SK-N-SH treated with all-trans-retinoic acid at 6 μM for 48 hours (cell line): ENCODE data around the gene EMC8.

Experiments used
- ATAC-seq: fragments of 200-7000 bp; cut with Tn5 transposase; 3 replicates; pipeline ENCODE4 v1.9.1; 2020; ENCODE audit warnings: mild to moderate bottlenecking, moderate library complexity
- ARNTL ChIP-seq: fragments of 450-650 bp; formaldehyde crosslinking; IDR thresholded peaks from 2 replicates; pipeline ENCODE4 v1.5.0; 2020; ENCODE audit warnings: low read depth, mild to moderate bottlenecking, moderate library complexity, borderline replicate concordance
- BACH2 ChIP-seq: fragments of 250-450 bp; sonication (Bioruptor Pico); IDR thresholded peaks from 2 replicates; pipeline ENCODE4 v1.9.0; 2021; ENCODE audit warnings: mild to moderate bottlenecking, borderline replicate concordance
- CSDC2 ChIP-seq: fragments of 250-450 bp; sonication (Bioruptor Pico); IDR thresholded peaks from 2 replicates; pipeline ENCODE4 v1.5.0; 2020; ENCODE audit warnings: mild to moderate bottlenecking, moderate library complexity
- ESRRG ChIP-seq: fragments of 250-450 bp; sonication (Bioruptor Pico); IDR thresholded peaks from 2 replicates; pipeline ENCODE4 v1.6.1; 2021; ENCODE audit warnings: mild to moderate bottlenecking
- GLIS3 ChIP-seq: fragments of 250-450 bp; sonication (Bioruptor Pico); IDR thresholded peaks from 2 replicates; pipeline ENCODE4 v1.5.0; 2020; ENCODE audit warnings: mild to moderate bottlenecking, moderate library complexity
- ISL1 ChIP-seq: fragments of 250-450 bp; sonication (Bioruptor Pico); IDR thresholded peaks from 2 replicates; pipeline ENCODE4 v2.1.2; 2022; ENCODE audit warnings: mild to moderate bottlenecking, moderate library complexity
- OSR1 ChIP-seq: fragments of 250-450 bp; sonication (Bioruptor Pico); IDR thresholded peaks from 2 replicates; pipeline ENCODE4 v1.8.0; 2022; ENCODE audit warnings: moderate library complexity, mild to moderate bottlenecking, inconsistent platforms
- PPARA ChIP-seq: fragments of 250-450 bp; sonication (Bioruptor Pico); IDR thresholded peaks from 2 replicates; pipeline ENCODE4 v1.5.0; 2020; ENCODE audit warnings: mild to moderate bottlenecking, borderline replicate concordance
- SNAI2 ChIP-seq: fragments of 250-450 bp; sonication (Bioruptor Pico); IDR thresholded peaks from 2 replicates; pipeline ENCODE4 v1.5.0; 2020; ENCODE audit warnings: mild to moderate bottlenecking, moderate library complexity
- TOX ChIP-seq: fragments of 250-450 bp; sonication (Bioruptor Pico); IDR thresholded peaks from 2 replicates; pipeline ENCODE4 v1.8.0; 2021; ENCODE audit warnings: mild to moderate bottlenecking, moderate library complexity, borderline replicate concordance
- ZC3H10 ChIP-seq: fragments of 250-450 bp; sonication (Bioruptor Pico); IDR thresholded peaks from 2 replicates; pipeline ENCODE4 v1.5.1; 2021; ENCODE audit warnings: mild to moderate bottlenecking, moderate library complexity
- ZFP3 ChIP-seq: fragments of 250-450 bp; sonication (Bioruptor Pico); IDR thresholded peaks from 2 replicates; pipeline ENCODE4 v1.5.0; 2020; ENCODE audit warnings: mild to moderate bottlenecking, moderate library complexity
- ZFP30 ChIP-seq: fragments of 450-650 bp; formaldehyde crosslinking; IDR thresholded peaks from 2 replicates; pipeline ENCODE4 v1.5.0; 2022; ENCODE audit warnings: mild to moderate bottlenecking, moderate library complexity
- ZNF565 ChIP-seq: fragments of 450-650 bp; formaldehyde crosslinking; conservative IDR thresholded peaks from 2 replicates; pipeline ENCODE4 v1.5.0; 2020; ENCODE audit warnings: low read depth, mild to moderate bottlenecking, moderate library complexity
- ZNF70 ChIP-seq: fragments of 450-650 bp; formaldehyde crosslinking; IDR thresholded peaks from 2 replicates; pipeline ENCODE4 v1.5.0; 2020; ENCODE audit warnings: mild to moderate bottlenecking, moderate library complexity
- ZNF8 ChIP-seq: fragments of 450-650 bp; formaldehyde crosslinking; IDR thresholded peaks from 2 replicates; pipeline ENCODE4 v1.5.0; 2020; ENCODE audit warnings: mild to moderate bottlenecking, moderate library complexity
- TF ChIP-seq, protein P1 (sequence below): fragments of 250-450 bp; sonication (Bioruptor Pico); IDR thresholded peaks from 2 replicates; pipeline ENCODE4 v1.8.0; 2021; ENCODE audit warnings: low read depth, mild to moderate bottlenecking, moderate library complexity, borderline replicate concordance
- TF ChIP-seq, protein P2 (sequence below): fragments of 250-450 bp; sonication (Bioruptor Pico); IDR thresholded peaks from 2 replicates; pipeline ENCODE4 v1.5.0; 2020; ENCODE audit warnings: mild to moderate bottlenecking, moderate library complexity
- TF ChIP-seq, protein P3 (sequence below): fragments of 250-450 bp; sonication (Bioruptor Pico); IDR thresholded peaks from 2 replicates; pipeline ENCODE4 v1.5.1; 2020; ENCODE audit warnings: low read depth, mild to moderate bottlenecking, moderate library complexity
- TF ChIP-seq, protein P4 (sequence below): fragments of 250-450 bp; sonication (Bioruptor Pico); IDR thresholded peaks from 2 replicates; pipeline ENCODE4 v1.8.0; 2020; ENCODE audit warnings: mild to moderate bottlenecking, moderate library complexity, borderline replicate concordance

Gene EMC8

DNA sequence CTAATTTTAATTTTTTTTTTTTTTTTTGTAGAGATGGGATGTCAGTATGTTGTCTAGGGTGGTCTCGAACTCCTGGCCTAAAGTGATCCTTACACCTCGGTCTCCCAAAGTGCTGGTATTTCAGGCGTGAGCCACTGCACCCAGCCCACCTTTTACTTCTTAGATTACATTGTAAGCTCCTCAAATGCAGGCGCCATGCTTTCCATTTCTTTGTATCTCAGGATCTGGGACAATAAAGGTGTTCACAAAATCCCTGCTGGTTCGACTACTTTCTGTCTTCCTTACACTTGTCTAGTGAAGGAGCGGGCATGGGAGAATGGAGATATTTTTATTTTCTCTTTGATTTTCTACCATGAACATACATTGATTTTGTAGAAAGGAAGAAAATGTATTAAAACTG, 25.2 kb downstream of the EMC8 start:
- TF ChIP-seq GLIS3 (CRISPR knock-in tag), result no peak
- no peak for TF ChIP-seq OSR1
- TF ChIP-seq, protein P1, sequence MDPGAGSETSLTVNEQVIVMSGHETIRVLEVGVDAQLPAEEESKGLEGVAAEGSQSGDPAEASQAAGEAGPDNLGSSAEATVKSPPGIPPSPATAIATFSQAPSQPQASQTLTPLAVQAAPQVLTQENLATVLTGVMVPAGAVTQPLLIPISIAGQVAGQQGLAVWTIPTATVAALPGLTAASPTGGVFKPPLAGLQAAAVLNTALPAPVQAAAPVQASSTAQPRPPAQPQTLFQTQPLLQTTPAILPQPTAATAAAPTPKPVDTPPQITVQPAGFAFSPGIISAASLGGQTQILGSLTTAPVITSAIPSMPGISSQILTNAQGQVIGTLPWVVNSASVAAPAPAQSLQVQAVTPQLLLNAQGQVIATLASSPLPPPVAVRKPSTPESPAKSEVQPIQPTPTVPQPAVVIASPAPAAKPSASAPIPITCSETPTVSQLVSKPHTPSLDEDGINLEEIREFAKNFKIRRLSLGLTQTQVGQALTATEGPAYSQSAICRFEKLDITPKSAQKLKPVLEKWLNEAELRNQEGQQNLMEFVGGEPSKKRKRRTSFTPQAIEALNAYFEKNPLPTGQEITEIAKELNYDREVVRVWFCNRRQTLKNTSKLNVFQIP (CRISPR knock-in tag), result no peak
- TF ChIP-seq TOX (CRISPR knock-in tag), result no peak
- TF ChIP-seq ZNF70 (CRISPR knock-in tag), result no peak
- TF ChIP-seq, protein P2, sequence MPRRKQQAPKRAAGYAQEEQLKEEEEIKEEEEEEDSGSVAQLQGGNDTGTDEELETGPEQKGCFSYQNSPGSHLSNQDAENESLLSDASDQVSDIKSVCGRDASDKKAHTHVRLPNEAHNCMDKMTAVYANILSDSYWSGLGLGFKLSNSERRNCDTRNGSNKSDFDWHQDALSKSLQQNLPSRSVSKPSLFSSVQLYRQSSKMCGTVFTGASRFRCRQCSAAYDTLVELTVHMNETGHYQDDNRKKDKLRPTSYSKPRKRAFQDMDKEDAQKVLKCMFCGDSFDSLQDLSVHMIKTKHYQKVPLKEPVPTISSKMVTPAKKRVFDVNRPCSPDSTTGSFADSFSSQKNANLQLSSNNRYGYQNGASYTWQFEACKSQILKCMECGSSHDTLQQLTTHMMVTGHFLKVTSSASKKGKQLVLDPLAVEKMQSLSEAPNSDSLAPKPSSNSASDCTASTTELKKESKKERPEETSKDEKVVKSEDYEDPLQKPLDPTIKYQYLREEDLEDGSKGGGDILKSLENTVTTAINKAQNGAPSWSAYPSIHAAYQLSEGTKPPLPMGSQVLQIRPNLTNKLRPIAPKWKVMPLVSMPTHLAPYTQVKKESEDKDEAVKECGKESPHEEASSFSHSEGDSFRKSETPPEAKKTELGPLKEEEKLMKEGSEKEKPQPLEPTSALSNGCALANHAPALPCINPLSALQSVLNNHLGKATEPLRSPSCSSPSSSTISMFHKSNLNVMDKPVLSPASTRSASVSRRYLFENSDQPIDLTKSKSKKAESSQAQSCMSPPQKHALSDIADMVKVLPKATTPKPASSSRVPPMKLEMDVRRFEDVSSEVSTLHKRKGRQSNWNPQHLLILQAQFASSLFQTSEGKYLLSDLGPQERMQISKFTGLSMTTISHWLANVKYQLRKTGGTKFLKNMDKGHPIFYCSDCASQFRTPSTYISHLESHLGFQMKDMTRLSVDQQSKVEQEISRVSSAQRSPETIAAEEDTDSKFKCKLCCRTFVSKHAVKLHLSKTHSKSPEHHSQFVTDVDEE (CRISPR knock-in tag), result no peak
- no peak for TF ChIP-seq ZC3H10
- no peak for TF ChIP-seq ARNTL
- no peak for ATAC-seq

DNA sequence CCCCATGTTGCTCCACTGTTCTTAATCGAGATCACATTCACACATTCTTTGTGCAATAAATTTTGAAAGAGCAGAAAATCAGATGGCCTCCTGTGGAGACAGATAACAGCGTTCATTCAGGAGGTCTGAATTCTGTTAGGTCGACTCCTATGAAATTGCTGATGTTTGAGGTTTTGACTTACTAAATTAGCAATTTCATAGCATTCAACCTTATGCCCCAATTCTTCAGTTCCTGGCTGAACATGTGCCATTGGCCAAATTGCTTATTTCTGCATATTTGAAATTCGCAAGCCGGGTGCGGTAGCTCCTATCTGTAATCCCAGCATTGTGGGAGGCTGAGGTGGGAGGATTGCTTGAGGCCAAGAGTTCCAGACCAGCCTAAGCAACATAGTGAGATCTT, 26.3 kb downstream of the EMC8 start:
- no peak for ATAC-seq
- TF ChIP-seq CSDC2, result no peak
- no peak for TF ChIP-seq TOX (CRISPR knock-in tag)
- no peak for TF ChIP-seq BACH2 (CRISPR knock-in tag)
- TF ChIP-seq OSR1, result no peak
- TF ChIP-seq ZC3H10, result no peak
- TF ChIP-seq ZFP3 (CRISPR knock-in tag), result no peak
- TF ChIP-seq ARNTL, result no peak
- TF ChIP-seq ZNF565 (CRISPR knock-in tag), result no peak
- no peak for TF ChIP-seq PPARA
- TF ChIP-seq ESRRG (CRISPR knock-in tag), result no peak
- TF ChIP-seq, protein P3, sequence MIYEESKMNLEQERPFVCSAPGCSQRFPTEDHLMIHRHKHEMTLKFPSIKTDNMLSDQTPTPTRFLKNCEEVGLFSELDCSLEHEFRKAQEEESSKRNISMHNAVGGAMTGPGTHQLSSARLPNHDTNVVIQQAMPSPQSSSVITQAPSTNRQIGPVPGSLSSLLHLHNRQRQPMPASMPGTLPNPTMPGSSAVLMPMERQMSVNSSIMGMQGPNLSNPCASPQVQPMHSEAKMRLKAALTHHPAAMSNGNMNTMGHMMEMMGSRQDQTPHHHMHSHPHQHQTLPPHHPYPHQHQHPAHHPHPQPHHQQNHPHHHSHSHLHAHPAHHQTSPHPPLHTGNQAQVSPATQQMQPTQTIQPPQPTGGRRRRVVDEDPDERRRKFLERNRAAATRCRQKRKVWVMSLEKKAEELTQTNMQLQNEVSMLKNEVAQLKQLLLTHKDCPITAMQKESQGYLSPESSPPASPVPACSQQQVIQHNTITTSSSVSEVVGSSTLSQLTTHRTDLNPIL (CRISPR knock-in tag), result no peak
- TF ChIP-seq ZNF8 (CRISPR knock-in tag), result no peak
- TF ChIP-seq GLIS3 (CRISPR knock-in tag), result no peak

DNA sequence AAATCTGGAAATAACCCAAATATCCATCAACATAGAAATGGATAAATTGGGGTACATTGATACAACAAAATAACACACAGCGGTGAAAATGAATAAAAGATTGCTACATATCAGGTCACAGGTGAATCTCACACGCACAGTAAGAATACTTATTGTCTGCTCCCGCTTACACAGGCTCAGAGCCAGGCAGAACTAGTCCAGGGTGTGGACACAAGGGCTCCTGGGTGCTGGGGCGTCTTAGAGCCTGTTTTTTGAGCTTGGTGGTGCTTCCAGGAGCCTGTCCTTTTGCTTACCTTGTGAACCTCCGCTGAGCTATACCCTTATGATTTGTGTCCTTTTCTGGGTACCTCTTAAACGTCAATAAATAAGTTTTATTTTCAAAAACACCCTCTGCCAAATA, 28.6 kb downstream of the EMC8 start:
- no peak for ATAC-seq
- no peak for TF ChIP-seq ZFP30 (CRISPR knock-in tag)
- no peak for TF ChIP-seq ISL1

DNA sequence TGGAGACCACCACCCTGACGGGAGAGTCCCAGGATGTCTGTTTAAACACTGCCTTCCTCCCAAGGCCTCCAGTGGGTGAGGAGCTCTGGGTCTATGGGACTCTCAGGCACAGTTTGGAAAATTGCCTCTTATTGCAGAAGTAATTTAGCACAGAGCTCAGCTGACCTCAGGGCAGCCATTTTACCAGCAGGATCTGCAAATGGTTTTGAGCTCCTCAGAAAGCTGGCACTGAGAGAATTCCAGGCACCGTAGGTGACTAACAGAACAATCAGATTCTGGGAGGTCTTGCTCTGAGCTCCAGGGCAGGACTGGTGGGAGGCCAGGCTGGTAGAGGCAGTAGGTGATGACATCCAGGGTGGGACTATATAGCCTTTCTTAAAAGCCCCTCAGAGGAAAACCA, 31.1 kb downstream of the EMC8 start:
- TF ChIP-seq SNAI2 (no peak), ESRRG (CRISPR knock-in tag) (no peak), BACH2 (CRISPR knock-in tag) (no peak), PPARA (no peak), ZFP30 (CRISPR knock-in tag) (no peak), ISL1 (no peak)
- TF ChIP-seq, protein P4, sequence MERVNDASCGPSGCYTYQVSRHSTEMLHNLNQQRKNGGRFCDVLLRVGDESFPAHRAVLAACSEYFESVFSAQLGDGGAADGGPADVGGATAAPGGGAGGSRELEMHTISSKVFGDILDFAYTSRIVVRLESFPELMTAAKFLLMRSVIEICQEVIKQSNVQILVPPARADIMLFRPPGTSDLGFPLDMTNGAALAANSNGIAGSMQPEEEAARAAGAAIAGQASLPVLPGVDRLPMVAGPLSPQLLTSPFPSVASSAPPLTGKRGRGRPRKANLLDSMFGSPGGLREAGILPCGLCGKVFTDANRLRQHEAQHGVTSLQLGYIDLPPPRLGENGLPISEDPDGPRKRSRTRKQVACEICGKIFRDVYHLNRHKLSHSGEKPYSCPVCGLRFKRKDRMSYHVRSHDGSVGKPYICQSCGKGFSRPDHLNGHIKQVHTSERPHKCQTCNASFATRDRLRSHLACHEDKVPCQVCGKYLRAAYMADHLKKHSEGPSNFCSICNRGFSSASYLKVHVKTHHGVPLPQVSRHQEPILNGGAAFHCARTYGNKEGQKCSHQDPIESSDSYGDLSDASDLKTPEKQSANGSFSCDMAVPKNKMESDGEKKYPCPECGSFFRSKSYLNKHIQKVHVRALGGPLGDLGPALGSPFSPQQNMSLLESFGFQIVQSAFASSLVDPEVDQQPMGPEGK (CRISPR knock-in tag), result no peak
- TF ChIP-seq, protein P2 (CRISPR knock-in tag), result no peak
- no peak for ATAC-seq
